Measurements from ENCODE around the gene PARM1. TPM values are rescaled to one million over a fixed set of nuclear protein-coding genes. Genes with fewer than 3 reads are reported as not detected.

PARM1 gene
- polyA plus RNA-seq, 1 of the 3 experiments (the other 2 are of a cell fraction) = not detected

- Histone ChIP-seq H3K36me3 (replicated peaks in 1 of 2; ENCODE audit: control insufficient read depth in 1 of 2, insufficient read depth in 2 of 2, low read length in 1 of 2) (no peaks in the 10 kb centered on the region), H4K20me1 (ENCODE audit: insufficient read depth) (no peaks in the 10 kb centered on the region), H3F3A (replicated peaks; ENCODE audit: insufficient read depth) (no peaks in the 10 kb centered on the region), H2AFZ (ENCODE audit: low read depth) (no peak overlapping the region), H3K9me3 (no peaks in the 10 kb centered on the region), H3K79me2 (ENCODE audit: insufficient read depth) (no peaks in the 10 kb centered on the region), H3K27ac (ENCODE audit: low read depth in 2 of 2, low read length in 1 of 2) (no peak overlapping the region), H3K4me3 (ENCODE audit: low read depth in 2 of 2, low read length in 1 of 2) (no peak overlapping the region), H3K9ac (no peak overlapping the region), H3K4me2 (no peak overlapping the region), H3K4me1 (ENCODE audit: control insufficient read depth in 1 of 2, insufficient read depth in 2 of 2, low read depth in 1 of 2, low read length in 1 of 2) (no peaks in the 10 kb centered on the region), H3K9me2 (no peaks in the 10 kb centered on the region), H3K27me3 (ENCODE audit: insufficient read depth) (peaks cover 14% of the 10 kb centered on the region)
- DNase-seq = no peak
- WGBS (ENCODE audit: low lambda C conversion rate) = 3% methylated on average over 3 of the region's 3 CpGs
- POLR2A ChIA-PET = no interaction called here
- CTCF ChIA-PET = no interaction called here
- TF ChIP-seq REST (IDR thresholded peaks at IDR 0.05; ENCODE audit: low read depth, low read length) (no peak), RCOR1 (IDR thresholded peaks at IDR 0.05; ENCODE audit: low read length) (no peak), MEF2A (IDR thresholded peaks at IDR 0.05; ENCODE audit: borderline replicate concordance, low read depth) (no peak), USF2 (IDR thresholded peaks at IDR 0.05; ENCODE audit: borderline replicate concordance, low read depth, low read length) (no peak), SMC3 (IDR thresholded peaks at IDR 0.05; ENCODE audit: low read depth, low read length) (no peak), CHD2 (IDR thresholded peaks at IDR 0.05; ENCODE audit: low read length, partially characterized antibody) (no peak), CTCF (IDR thresholded peaks at IDR 0.05) (no peak), FOSL2 (IDR thresholded peaks at IDR 0.05; ENCODE audit: borderline replicate concordance, low read depth) (no peak), IRF3 (IDR thresholded peaks at IDR 0.05; ENCODE audit: low read depth, low read length) (no peak), ZBTB33 (IDR thresholded peaks at IDR 0.05; ENCODE audit: borderline replicate concordance, low read depth) (no peak), FOXM1 (IDR thresholded peaks at IDR 0.05; ENCODE audit: low read depth) (no peak), NRF1 (IDR thresholded peaks at IDR 0.05; ENCODE audit: low read depth, low read length) (no peak), EZH2phosphoT487 (IDR thresholded peaks at IDR 0.05; ENCODE audit: borderline replicate concordance, low read depth) (no peak)
Measured at GRCh38 chr4:75018811-75019479, 86.0 kb downstream of the PARM1 start.
